Endothelial cell (in vitro differentiated cells): ENCODE data around the gene FAM24B. TPM values are rescaled to one million over a fixed set of nuclear protein-coding genes. Genes with fewer than 3 reads are reported as not detected.

Experiments
- DNase-seq: peaks from one replicate; pipeline ENCODE4 v3.0.0; 2021; ENCODE audit warnings: low spot score
- H3K27ac Mint-ChIP-seq: one replicate; pipeline ENCODE4 v1.8.0; 2021; ENCODE audit warnings: mixed read lengths, inconsistent platforms; ENCODE audit not compliant: unreplicated experiment
- H3K27me3 Mint-ChIP-seq: one replicate; pipeline ENCODE4 v1.8.0; 2021; ENCODE audit warnings: mild to moderate bottlenecking, moderate library complexity, mixed read lengths, inconsistent platforms; ENCODE audit not compliant: unreplicated experiment
- H3K36me3 Mint-ChIP-seq: one replicate; pipeline ENCODE4 v1.8.0; 2021; ENCODE audit warnings: mild to moderate bottlenecking, low read depth, mixed read lengths, inconsistent platforms; ENCODE audit not compliant: unreplicated experiment
- H3K4me1 Mint-ChIP-seq: one replicate; pipeline ENCODE4 v1.8.0; 2021; ENCODE audit warnings: mild to moderate bottlenecking, mixed read lengths, inconsistent platforms; ENCODE audit not compliant: unreplicated experiment
- H3K4me3 Mint-ChIP-seq: one replicate; pipeline ENCODE4 v1.8.0; 2021; ENCODE audit warnings: mild to moderate bottlenecking, mixed read lengths, inconsistent platforms; ENCODE audit not compliant: unreplicated experiment
- H3K9me3 Mint-ChIP-seq: one replicate; pipeline ENCODE4 v1.8.0; 2021; ENCODE audit warnings: mixed read lengths, inconsistent platforms; ENCODE audit not compliant: unreplicated experiment
- total RNA-seq: library from RNA; stranded (reverse); fragmentation: NEBNext Ultra II Directional; extraction: Animal tissue kit (Norgen Biotek cat#: 25700); gene quantifications from one replicate; pipeline ENCODE4 v1.2.1, GENCODE V29; 2021; ENCODE audit not compliant: unreplicated experiment
- TF ChIP-seq, protein P1 (sequence below): fragments of 200-600 bp; sonication (generic); IDR thresholded peaks from one replicate; pipeline ENCODE4 v1.5.0; 2021; ENCODE audit warnings: antibody characterized with exemption; ENCODE audit not compliant: unreplicated experiment

The FAM24B gene
- total RNA-seq, 1 donor from 2014 or later: 2.7 TPM

DNA sequence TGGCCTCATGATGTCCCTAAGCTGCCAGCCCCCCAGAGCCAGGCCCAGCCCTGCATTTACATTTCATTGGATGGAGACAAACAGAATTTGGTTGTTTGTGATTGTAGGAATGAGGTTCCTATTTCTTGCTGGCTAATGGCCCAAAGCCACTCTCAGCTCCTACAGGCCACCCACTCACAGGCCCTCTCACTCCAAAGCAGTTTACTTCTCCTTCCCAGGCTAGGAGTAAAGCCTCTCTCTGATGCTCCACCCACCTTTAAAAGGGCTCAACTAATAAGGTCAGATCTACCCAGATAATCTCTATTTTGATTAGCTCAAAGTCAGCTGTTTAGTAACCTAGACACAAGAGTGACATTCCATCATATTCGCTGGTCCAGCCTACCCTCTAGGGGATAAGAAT lies 22.5 kb downstream of the FAM24B start:
- DNase-seq: no peak
- H3K27ac Mint-ChIP-seq: no peak overlapping the region
- no peaks in the 10 kb centered on the region for H3K27me3 Mint-ChIP-seq
- peaks cover 3% of the 10 kb centered on the region for H3K36me3 Mint-ChIP-seq
- no peaks in the 10 kb centered on the region for H3K9me3 Mint-ChIP-seq
- no peak overlapping the region for H3K4me3 Mint-ChIP-seq
- TF ChIP-seq, protein P1, sequence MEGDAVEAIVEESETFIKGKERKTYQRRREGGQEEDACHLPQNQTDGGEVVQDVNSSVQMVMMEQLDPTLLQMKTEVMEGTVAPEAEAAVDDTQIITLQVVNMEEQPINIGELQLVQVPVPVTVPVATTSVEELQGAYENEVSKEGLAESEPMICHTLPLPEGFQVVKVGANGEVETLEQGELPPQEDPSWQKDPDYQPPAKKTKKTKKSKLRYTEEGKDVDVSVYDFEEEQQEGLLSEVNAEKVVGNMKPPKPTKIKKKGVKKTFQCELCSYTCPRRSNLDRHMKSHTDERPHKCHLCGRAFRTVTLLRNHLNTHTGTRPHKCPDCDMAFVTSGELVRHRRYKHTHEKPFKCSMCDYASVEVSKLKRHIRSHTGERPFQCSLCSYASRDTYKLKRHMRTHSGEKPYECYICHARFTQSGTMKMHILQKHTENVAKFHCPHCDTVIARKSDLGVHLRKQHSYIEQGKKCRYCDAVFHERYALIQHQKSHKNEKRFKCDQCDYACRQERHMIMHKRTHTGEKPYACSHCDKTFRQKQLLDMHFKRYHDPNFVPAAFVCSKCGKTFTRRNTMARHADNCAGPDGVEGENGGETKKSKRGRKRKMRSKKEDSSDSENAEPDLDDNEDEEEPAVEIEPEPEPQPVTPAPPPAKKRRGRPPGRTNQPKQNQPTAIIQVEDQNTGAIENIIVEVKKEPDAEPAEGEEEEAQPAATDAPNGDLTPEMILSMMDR: no peak
- H3K4me1 Mint-ChIP-seq: peaks cover 2% of the 10 kb centered on the region

DNA sequence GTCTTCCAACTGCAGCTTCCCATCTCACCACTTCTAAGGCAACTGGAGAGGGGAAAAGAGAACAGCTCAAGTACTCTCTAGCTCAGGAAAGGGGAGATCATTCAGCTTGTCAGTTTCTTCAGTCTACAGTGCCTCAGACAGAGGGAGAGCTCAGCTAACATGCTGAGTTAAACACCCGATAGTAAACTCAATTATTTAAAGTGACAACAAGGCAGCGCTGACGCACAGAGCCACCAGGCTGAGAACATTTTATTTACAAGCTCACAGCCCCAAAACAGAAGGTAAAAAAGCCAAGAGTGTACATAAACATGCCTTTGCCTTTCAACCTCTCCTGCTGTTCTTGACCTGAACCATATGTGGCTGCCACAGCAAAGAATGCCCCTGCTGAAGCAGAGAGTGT lies 23.6 kb downstream of the FAM24B start:
- H3K4me1 Mint-ChIP-seq: no peaks in the 10 kb centered on the region
- H3K9me3 Mint-ChIP-seq: no peaks in the 10 kb centered on the region
- no peaks in the 10 kb centered on the region for H3K27me3 Mint-ChIP-seq
- H3K27ac Mint-ChIP-seq: no peak overlapping the region
- H3K4me3 Mint-ChIP-seq: no peak overlapping the region
- TF ChIP-seq, protein P1: no peak
- H3K36me3 Mint-ChIP-seq: peaks cover 3% of the 10 kb centered on the region
- DNase-seq: no peak

GRCh38 chr10:122854648-122855047 lies 24.7 kb downstream of the FAM24B start:
- Mint-ChIP-seq H3K4me3 (no peak overlapping the region), H3K4me1 (peaks cover 6% of the 10 kb centered on the region), H3K36me3 (peaks cover 3% of the 10 kb centered on the region), H3K9me3 (no peaks in the 10 kb centered on the region), H3K27ac (no peak overlapping the region), H3K27me3 (no peaks in the 10 kb centered on the region)
- TF ChIP-seq, protein P1: no peak
- no peak for DNase-seq

DNA sequence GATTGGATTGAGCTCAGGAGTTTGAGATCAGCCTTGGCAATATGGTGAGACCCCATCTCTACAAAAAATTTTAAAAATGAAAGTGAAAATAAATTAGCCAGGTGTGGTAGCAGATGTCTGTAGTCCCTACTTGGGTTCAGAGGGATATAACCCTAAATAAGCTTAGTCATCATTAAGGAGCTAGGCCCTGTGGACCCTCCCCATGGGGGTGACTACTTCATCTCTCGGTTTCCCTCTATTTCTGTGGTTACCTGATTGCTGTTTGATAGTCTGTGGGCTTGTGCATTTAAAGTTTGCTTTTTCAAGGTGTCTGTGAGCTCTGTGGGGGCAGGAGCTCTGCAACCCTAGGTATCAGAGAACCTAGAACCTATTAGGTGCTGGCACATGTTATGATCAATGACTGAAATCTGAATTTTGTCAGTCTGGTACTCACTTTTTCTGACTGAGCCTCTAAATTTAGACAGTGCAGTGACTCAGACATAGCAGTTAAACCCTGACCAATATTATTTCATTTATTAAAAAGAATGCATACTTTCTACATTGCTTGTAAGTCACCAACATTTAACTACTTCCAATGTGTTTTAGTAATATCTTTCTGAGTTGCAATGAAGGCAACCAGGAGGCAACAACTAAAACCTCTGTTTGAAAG lies 25.6 kb downstream of the FAM24B start:
- TF ChIP-seq, protein P1: no peak
- Mint-ChIP-seq H3K4me3 (no peak overlapping the region), H3K36me3 (peaks cover 3% of the 10 kb centered on the region), H3K27ac (no peak overlapping the region), H3K27me3 (no peaks in the 10 kb centered on the region), H3K9me3 (no peaks in the 10 kb centered on the region), H3K4me1 (peaks cover 7% of the 10 kb centered on the region)
- DNase-seq: no peak

DNA sequence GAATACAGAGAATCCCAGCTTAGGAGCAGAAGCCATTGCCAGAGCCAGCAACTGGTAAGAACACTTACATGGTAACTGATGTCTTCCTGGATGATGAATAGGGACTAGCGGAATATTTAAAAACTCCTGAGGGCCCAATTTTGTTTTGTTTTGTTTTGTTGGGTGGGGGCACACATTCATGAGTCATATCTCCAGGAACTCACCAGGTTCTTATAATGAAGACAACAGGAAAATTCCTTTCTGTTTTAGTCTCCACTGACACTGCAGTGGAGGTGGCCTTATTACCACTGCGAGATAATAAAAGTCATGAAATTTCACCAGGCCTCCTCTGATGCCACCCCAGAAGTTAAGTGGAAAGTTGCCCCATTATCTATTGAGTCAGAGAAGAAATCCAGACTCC lies 27.1 kb downstream of the FAM24B start:
- no peak overlapping the region for H3K27ac Mint-ChIP-seq

More for the DNA sequence above, 27.1 kb downstream of the FAM24B start:
- TF ChIP-seq, protein P1: no peak
- no peaks in the 10 kb centered on the region for H3K9me3 Mint-ChIP-seq
- DNase-seq: no peak
- no peaks in the 10 kb centered on the region for H3K27me3 Mint-ChIP-seq
- peaks cover 3% of the 10 kb centered on the region for H3K36me3 Mint-ChIP-seq
- H3K4me1 Mint-ChIP-seq: peaks cover 7% of the 10 kb centered on the region
- H3K4me3 Mint-ChIP-seq: no peak overlapping the region
